ENCODE measurements around the gene IL6ST.
"Not testable (repeated sequence)": the region's sequence is repeated elsewhere in the genome, so short reads cannot be mapped to it uniquely, and the experiment has no call there.

The IL6ST gene

DNA sequence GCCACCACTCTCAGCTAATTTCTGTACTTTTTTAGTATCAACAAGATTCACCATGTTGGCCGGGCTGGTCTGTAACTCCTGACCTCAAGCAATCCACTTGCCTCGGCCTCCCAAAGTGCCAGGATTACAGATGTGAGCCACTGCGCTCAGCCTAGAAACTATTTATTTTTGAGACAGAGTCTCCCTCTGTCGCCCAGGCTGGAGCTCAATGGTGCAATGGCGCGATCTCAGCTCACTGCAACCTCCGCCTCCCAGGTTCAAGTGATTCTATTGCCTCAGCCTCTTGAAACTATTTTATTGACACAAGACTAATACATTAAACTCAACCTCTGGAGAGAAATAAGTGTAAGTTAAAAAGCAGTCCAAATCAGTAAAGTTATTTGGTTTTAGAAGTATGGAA, 34.0 kb downstream of the IL6ST start:
- H3K27ac ChIP-seq (ENCODE audit: low read depth, low read length) = no peak overlapping the region
- H3K9ac ChIP-seq (ENCODE audit: low read depth, low read length) = no peak overlapping the region
- WGBS = 97% methylated on average over 7 of the region's 7 CpGs
- H3K36me3 ChIP-seq (ENCODE audit: insufficient read depth, low read length) = peaks cover 25% of the 10 kb centered on the region
- H3K4me3 ChIP-seq (ENCODE audit: low read length) = no peak overlapping the region
- H3K27me3 ChIP-seq (ENCODE audit: insufficient read depth, low read length) = no peaks in the 10 kb centered on the region
- H3K4me1 ChIP-seq (ENCODE audit: insufficient read depth, low read length) = no peaks in the 10 kb centered on the region
- H3K9me3 ChIP-seq (ENCODE audit: insufficient read depth, low read depth, low read length) = no peaks in the 10 kb centered on the region

DNA sequence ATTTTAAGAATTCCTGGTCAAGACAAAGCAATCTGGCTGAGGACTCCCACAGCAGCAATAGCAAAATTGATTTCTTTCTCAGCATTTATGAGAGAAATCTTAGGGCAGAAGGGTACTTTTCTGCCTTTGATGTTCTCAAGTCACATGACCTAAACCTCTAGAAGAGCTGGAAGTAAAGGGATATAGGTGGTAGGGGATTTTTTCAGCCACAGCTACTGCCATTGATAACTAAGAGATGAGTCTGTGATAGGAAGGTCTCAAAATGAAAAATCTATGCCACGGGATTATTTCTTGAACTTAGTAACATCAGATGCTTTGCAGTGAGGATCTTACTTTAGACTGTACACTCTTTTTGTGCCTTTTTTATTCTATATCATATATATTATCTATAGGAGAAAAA, 35.6 kb downstream of the IL6ST start:
- H3K27me3 ChIP-seq (ENCODE audit: insufficient read depth, low read length) = no peaks in the 10 kb centered on the region
- no peak overlapping the region for H3K9ac ChIP-seq (ENCODE audit: low read depth, low read length)
- no peaks in the 10 kb centered on the region for H3K4me1 ChIP-seq (ENCODE audit: insufficient read depth, low read length)
- no peak overlapping the region for H3K27ac ChIP-seq (ENCODE audit: low read depth, low read length)
- no peak overlapping the region for H3K4me3 ChIP-seq (ENCODE audit: low read length)
- H3K9me3 ChIP-seq (ENCODE audit: insufficient read depth, low read depth, low read length) = no peaks in the 10 kb centered on the region
- 92% methylated on average over 1 of the region's 1 CpG for WGBS
- H3K36me3 ChIP-seq (ENCODE audit: insufficient read depth, low read length) = peaks cover 37% of the 10 kb centered on the region

DNA sequence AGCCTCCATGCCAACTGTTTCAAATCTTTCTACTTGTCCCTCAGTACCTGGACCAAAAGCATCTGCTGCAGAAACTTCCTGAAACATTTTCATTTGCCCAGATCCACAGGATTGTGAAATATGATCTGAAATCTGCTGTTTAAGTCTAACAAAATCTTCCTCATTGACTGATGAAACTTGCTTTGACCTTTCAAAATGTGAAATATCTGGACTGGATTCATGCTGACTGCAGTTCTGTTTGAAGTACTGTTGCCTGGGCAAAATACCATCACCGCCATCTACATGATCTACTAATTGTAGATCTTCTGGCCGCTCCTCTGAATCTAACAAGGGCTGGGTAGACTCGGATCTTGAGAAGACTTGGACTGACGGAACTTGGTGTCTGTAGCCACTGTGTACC, 53.6 kb downstream of the IL6ST start:
- not testable (repeated sequence) for H3K4me3 ChIP-seq (ENCODE audit: low read length); H3K4me1 ChIP-seq (ENCODE audit: insufficient read depth, low read length); H3K9me3 ChIP-seq (ENCODE audit: insufficient read depth, low read depth, low read length); H3K9ac ChIP-seq (ENCODE audit: low read depth, low read length); H3K27ac ChIP-seq (ENCODE audit: low read depth, low read length); H3K27me3 ChIP-seq (ENCODE audit: insufficient read depth, low read length)
- peaks cover 24% of the 10 kb centered on the region for H3K36me3 ChIP-seq (ENCODE audit: insufficient read depth, low read length)
- WGBS = 95% methylated on average over 4 of the region's 4 CpGs

DNA sequence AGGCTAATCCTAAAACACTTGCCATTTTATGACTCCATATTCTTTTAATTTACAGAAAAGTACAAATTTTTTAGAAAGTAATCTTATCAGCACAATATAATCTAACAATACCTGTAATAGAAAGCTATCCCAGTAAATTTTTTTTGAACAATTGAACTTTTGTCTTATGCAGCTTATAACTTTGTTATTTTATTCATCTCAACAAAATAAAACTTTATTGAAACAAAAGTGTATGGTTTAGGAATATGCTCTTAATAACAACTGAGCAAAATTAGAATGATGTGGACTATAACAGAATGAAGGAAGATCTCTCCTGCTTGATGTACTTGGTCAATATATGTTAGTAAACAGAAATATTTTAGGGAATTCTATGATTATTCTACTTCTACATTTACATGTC, 57.2 kb downstream of the IL6ST start:
- H3K4me1 ChIP-seq (ENCODE audit: insufficient read depth, low read length); H3K27ac ChIP-seq (ENCODE audit: low read depth, low read length); H3K9ac ChIP-seq (ENCODE audit: low read depth, low read length); H3K4me3 ChIP-seq (ENCODE audit: low read length); H3K9me3 ChIP-seq (ENCODE audit: insufficient read depth, low read depth, low read length); H3K27me3 ChIP-seq (ENCODE audit: insufficient read depth, low read length): not testable (repeated sequence)
- peaks cover 18% of the 10 kb centered on the region for H3K36me3 ChIP-seq (ENCODE audit: insufficient read depth, low read length)

DNA sequence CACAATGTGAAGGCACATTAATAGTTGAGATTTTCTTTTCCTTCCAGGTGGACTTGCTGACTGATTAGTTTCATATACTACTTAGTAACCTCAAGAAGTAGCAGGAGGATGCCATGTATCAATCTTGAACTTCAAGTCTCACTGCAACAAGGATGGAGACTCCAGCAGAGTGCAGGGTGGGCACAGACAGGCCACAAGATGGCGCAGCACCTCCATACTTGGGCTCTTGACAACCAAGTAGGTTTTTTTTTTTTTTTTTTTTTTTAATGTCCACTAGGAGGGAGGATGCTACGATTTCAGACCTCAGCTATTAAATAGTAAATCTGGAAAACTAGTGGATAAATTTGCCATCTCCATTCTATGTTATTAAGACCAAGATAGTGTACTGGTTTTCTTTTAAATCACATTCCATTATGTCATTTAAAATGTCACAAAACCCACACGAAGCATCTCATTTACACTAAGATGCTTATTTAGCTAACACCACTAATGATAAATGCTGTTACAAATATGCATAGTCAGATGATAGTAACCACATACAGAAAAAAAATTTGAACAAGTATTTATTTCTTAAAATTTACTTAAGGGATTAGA, 58.6 kb downstream of the IL6ST start:
- Histone ChIP-seq H3K9me3 (ENCODE audit: insufficient read depth, low read depth, low read length) (no peaks in the 10 kb centered on the region), H3K4me3 (ENCODE audit: low read length) (no peak overlapping the region), H3K36me3 (ENCODE audit: insufficient read depth, low read length) (peaks cover 4% of the 10 kb centered on the region; the same call in 1 of the 2 replicates), H3K27ac (ENCODE audit: low read depth, low read length) (no peak overlapping the region), H3K9ac (ENCODE audit: low read depth, low read length) (no peak overlapping the region), H3K4me1 (ENCODE audit: insufficient read depth, low read length) (no peaks in the 10 kb centered on the region), H3K27me3 (ENCODE audit: insufficient read depth, low read length) (no peaks in the 10 kb centered on the region)
- 40% methylated on average over 2 of the region's 3 CpGs for WGBS

DNA sequence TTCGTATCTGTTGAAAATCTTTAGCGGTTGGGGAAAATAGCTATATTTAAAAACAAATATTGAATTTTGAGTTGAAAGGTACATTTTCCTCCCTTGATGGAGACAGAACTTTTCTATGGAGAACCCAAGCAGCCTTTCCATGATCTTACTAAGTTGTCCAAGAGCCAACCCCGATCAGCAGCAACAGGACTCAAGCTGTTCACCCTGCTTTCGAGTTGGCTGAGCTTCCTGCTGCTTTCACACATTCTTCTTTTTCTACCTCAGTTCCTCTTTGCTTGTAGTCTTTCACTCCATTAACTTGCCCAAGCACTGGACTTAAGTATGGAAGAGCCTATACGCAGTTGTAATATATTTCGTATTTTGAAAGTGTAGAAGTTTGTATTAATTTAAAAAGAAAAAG, 59.4 kb downstream of the IL6ST start:
- Histone ChIP-seq H3K9ac (ENCODE audit: low read depth, low read length) (no peak overlapping the region), H3K27me3 (ENCODE audit: insufficient read depth, low read length) (no peaks in the 10 kb centered on the region), H3K36me3 (ENCODE audit: insufficient read depth, low read length) (no peaks in the 10 kb centered on the region), H3K4me3 (ENCODE audit: low read length) (no peak overlapping the region), H3K9me3 (ENCODE audit: insufficient read depth, low read depth, low read length) (no peaks in the 10 kb centered on the region), H3K4me1 (ENCODE audit: insufficient read depth, low read length) (no peaks in the 10 kb centered on the region), H3K27ac (ENCODE audit: low read depth, low read length) (no peak overlapping the region)
- WGBS = 90% methylated on average over 5 of the region's 6 CpGs

DNA sequence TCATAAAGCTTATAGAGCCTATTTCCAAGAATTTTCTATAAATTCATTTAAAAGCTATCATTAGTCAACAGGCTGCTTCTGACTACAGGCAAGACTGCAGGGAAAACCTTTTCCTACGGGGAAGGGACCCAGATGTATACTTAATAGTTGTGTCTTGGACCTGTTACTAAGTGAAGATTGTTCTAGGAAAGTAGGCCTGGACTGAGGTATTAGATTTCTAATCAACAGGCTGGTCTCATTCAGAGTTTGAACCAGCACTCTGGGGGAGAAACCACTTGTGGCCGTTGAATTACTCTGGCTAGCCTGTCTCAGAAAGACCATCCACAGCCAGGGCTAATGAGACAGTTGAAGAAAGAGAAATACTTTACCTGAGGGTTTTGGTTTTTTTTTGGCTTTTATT, 60.0 kb downstream of the IL6ST start:
- Histone ChIP-seq H3K4me3 (ENCODE audit: low read length) (no peak overlapping the region), H3K4me1 (ENCODE audit: insufficient read depth, low read length) (no peaks in the 10 kb centered on the region), H3K9ac (ENCODE audit: low read depth, low read length) (no peak overlapping the region), H3K27ac (ENCODE audit: low read depth, low read length) (no peak overlapping the region), H3K9me3 (ENCODE audit: insufficient read depth, low read depth, low read length) (no peaks in the 10 kb centered on the region), H3K27me3 (ENCODE audit: insufficient read depth, low read length) (no peaks in the 10 kb centered on the region), H3K36me3 (ENCODE audit: insufficient read depth, low read length) (no peaks in the 10 kb centered on the region)
- WGBS = 90% methylated on average over 2 of the region's 2 CpGs

DNA sequence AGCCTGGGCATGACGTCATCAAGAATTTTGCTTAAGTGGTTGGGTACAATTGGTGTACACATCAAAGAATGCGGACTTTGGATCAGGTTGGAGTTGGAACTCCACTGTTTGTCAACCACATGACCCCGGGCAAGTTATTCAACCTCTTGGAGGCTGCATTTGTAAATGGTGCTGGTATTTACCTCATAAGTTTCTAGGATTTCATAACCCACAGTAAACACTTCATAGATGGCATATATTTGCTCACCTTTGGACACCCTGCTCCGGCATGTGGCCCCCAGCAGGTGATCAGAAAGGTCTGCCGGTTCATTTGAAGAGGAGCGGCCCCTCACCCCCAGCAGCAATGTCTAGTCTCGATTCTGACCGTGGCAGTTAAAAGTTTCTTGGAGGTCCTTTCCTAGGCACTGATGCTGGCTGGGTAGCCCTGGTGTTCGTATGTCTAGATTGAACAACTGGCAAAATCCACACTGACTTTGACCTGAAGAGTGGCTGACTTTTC, 60.6 kb downstream of the IL6ST start:
- no peaks in the 10 kb centered on the region for H3K27me3 ChIP-seq (ENCODE audit: insufficient read depth, low read length)
- no peaks in the 10 kb centered on the region for H3K36me3 ChIP-seq (ENCODE audit: insufficient read depth, low read length)
- no peak overlapping the region for H3K4me3 ChIP-seq (ENCODE audit: low read length)
- no peaks in the 10 kb centered on the region for H3K4me1 ChIP-seq (ENCODE audit: insufficient read depth, low read length)
- H3K9me3 ChIP-seq (ENCODE audit: insufficient read depth, low read depth, low read length) = no peaks in the 10 kb centered on the region
- no peak overlapping the region for H3K9ac ChIP-seq (ENCODE audit: low read depth, low read length)
- 96% methylated on average over 9 of the region's 9 CpGs for WGBS
- H3K27ac ChIP-seq (ENCODE audit: low read depth, low read length) = no peak overlapping the region

DNA sequence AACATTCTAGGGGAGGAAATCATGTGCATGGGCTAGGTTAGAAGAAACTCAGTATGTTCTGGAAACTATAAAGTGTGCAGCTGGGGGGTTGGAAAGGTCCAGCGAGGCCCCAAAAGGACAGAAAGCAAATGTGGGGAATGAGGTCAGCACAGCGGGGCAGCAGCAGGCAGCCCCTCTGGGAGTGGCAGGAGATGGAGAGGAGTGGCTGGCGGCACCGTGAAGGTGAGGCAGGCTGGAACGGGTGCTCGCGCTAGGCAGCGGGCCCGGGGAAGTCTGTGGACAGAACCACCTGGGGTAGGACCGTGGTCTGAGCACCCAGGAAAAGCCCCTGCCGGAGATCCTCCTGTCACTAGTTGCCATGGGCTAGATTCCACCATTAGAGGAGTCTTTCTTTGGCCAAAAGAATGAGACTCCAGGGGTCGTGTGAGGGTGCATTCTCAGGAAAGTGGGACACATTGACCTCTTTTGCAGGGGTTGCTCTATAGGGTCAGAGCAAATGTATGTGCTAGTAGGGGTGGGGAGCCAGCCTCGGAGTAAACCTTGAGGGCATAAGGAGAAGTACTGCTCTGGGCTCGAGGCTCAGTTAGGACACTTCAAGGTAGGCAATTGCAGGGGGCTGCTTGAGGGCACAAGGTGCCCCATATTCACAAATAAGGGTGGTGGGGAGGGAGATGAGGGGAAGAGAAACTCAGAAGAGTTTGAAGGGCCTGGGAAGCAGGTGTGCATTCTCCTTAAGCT, 61.2 kb downstream of the IL6ST start:
- Histone ChIP-seq H3K4me3 (ENCODE audit: low read length) (no peak overlapping the region), H3K27me3 (ENCODE audit: insufficient read depth, low read length) (no peaks in the 10 kb centered on the region), H3K9ac (ENCODE audit: low read depth, low read length) (no peak overlapping the region), H3K9me3 (ENCODE audit: insufficient read depth, low read depth, low read length) (no peaks in the 10 kb centered on the region), H3K4me1 (ENCODE audit: insufficient read depth, low read length) (no peaks in the 10 kb centered on the region), H3K36me3 (ENCODE audit: insufficient read depth, low read length) (no peaks in the 10 kb centered on the region), H3K27ac (ENCODE audit: low read depth, low read length) (no peak overlapping the region)
- WGBS = 90% methylated on average over 14 of the region's 14 CpGs

DNA sequence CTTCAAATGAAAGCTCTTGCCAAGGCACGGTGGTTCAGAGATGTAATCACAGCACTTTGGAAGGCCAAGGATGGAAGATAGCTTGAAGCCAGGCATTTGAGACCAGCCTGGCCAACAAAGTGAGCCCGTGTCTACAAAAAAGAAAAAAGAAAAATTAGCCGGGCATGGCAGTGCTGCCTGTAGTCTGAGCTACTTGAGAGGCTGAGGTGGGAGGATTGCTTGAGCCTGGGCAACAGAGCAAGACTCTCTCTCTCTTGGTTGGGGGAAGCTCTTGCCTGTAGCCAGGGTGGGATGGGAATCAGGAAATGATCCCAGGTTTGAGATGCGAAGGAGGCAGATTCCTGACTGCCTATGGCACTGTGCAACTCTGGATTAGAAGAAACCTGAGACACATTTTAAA, 62.1 kb downstream of the IL6ST start:
- no peaks in the 10 kb centered on the region for H3K4me1 ChIP-seq (ENCODE audit: insufficient read depth, low read length)
- H3K9me3 ChIP-seq (ENCODE audit: insufficient read depth, low read depth, low read length) = no peaks in the 10 kb centered on the region
- H3K4me3 ChIP-seq (ENCODE audit: low read length) = no peak overlapping the region
- no peaks in the 10 kb centered on the region for H3K36me3 ChIP-seq (ENCODE audit: insufficient read depth, low read length)
- 94% methylated on average over 4 of the region's 4 CpGs for WGBS
- no peak overlapping the region for H3K27ac ChIP-seq (ENCODE audit: low read depth, low read length)
- no peaks in the 10 kb centered on the region for H3K27me3 ChIP-seq (ENCODE audit: insufficient read depth, low read length)
- no peak overlapping the region for H3K9ac ChIP-seq (ENCODE audit: low read depth, low read length)

DNA sequence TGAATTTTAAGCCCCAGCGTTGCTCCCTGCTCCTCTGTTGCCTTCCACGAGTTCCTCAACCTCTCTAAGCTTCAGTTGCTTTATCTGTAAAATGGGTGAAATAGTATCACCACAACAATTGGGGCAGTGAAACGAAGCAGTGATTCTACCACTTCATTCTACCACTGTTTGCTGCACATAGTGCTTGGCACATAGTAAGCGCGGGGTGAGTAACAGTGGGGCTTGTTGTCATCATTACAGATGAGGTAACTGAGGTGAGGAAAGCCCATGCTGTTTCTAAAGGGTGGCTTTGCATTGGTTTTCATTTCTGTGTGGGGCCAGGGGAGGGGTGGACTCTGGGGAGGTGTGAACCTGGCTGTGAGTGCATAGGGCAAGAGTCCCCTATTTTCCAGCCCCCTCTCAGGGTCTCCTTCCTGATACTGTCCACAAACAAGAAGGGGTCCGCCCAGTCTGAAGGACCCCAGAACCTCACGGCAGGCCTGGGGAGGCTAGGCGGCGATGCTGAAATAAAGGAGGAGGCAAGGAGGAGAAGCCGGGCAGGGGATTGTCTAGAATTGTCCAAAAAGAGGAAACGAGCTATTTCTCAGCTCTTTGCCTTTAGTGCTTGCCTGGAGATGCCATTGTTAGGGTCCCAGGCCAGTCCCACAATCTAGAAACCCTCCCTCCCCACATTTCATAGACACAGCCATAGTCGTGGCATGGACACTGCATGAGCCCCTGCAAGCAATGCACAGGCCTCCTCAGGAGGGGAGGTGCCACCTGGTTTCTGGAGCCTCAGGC, 65.6 kb downstream of the IL6ST start:
- 92% methylated on average over 12 of the region's 12 CpGs for WGBS
- no peaks in the 10 kb centered on the region for H3K9me3 ChIP-seq (ENCODE audit: insufficient read depth, low read depth, low read length)
- no peaks in the 10 kb centered on the region for H3K36me3 ChIP-seq (ENCODE audit: insufficient read depth, low read length)
- H3K27me3 ChIP-seq (ENCODE audit: insufficient read depth, low read length) = no peaks in the 10 kb centered on the region
- H3K9ac ChIP-seq (ENCODE audit: low read depth, low read length) = no peak overlapping the region
- H3K4me3 ChIP-seq (ENCODE audit: low read length) = no peak overlapping the region
- no peak overlapping the region for H3K27ac ChIP-seq (ENCODE audit: low read depth, low read length)
- no peaks in the 10 kb centered on the region for H3K4me1 ChIP-seq (ENCODE audit: insufficient read depth, low read length)

Data from HUES64 (cell line).